GM19467 (cell line): ENCODE results near the gene EDARADD.
"Not testable (repeated sequence)": the region's sequence is repeated elsewhere in the genome, so short reads cannot be mapped to it uniquely, and the experiment has no call there.

ENCODE experiments used
- ATAC-seq: cut with Tn5 transposase; IDR thresholded peaks from one replicate; pipeline ENCODE4 v1.9.1; 2021; ENCODE audit warnings: mild to moderate bottlenecking, moderate library complexity; ENCODE audit not compliant: unreplicated experiment

EDARADD gene

GRCh38 chr1:236393681-236394481 lies at the start of gene EDARADD:
TSS of gene EDARADD (plus strand) at chr1:236394286. CDS start at chr1:236394445, 159 bp downstream.
- ATAC-seq: no peak

DNA sequence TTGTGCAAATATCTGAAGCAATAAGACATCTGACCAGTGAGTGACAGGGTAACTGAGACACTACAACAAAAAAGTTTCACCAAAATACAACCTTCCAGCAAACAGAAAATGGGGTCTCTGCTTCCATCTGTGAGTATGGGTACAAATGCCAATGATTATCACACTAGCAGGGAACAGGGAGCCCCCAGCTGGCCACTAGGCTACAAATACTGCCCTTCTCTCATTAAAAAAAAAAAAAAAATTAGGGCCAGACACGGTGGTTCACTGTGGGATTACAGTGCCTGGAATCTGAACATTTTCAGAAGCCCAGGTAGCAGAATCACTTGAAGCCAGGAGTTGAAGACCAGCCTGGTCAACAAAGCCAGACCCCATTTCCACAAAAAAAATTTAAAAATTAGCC lies 48.4 kb upstream of the EDARADD start:
- ATAC-seq: no peak

DNA sequence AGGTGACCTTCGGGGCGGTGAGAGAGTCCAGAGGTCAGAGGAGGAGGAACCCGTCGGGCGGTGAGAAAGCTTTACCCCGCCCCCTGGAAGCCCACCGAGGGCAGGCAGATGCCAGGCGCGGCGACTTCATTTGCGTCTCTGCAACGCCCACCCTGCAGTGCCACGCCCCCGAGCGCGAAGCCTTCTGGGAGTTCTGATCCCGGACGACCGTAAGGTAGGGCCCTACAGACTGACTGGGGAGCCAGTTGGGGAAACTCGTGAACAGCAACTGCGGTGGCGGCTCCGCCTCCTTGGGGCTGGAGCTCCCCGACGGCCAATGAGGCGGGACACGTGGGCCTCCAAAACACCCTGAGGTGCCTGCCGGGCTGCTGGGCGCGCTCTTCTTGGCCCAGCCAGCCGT lies 46.0 kb upstream of the EDARADD start:
- ATAC-seq: no peak

DNA sequence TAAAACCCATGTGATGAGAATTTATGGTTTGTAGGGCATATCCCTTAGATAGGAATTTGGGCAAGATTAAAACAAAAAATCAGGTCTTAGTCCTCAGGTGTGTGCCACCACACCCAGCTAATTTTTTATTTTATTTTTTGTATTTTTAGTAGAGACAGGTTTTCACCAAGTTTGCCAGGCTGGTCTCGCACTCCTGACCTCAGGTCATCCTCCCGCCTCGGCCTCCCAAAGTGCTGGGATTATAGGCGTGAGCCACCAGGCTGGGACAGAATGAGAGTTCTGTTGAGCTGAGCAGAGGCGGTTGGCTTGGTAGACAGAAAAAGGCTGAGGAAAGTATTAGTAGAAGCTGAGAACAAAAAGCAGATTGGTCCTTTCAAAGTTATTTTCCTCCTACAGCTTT lies 43.8 kb upstream of the EDARADD start:
- ATAC-seq: no peak

DNA sequence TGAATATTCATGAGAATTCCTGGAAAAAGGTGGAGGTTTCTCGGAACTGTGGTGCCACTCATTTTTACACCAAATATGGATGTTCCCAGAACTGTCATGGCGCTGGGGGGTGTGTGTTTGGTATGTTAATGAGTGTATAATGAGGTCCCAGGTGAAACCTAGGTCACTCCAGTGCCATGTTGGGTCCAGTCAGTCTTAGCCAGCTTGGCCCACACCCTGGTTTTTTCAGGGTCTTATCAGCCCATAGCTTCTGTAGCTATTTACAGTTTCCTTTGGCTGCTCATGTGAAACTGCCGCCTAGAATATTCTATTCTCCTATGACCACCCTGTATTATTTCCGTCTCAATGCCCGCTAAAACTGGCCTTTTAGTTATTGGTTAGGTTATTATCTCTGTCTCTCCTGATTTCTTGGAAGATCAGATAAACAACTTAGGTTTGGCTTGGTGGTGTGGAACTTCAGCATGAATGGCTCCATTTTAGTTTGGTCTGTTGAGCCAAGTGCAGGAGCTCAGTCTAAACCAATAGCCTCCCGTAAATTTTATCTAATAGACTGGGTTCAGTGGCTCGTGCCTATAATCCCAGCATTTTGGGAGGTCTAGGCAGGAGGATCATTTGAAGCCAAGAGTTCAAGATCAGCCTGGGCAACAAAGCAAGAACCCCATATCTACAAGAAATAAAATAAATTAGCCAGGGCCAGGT lies 42.1 kb upstream of the EDARADD start:
- ATAC-seq: no peak

GRCh38 chr1:236352747-236353146 lies 41.3 kb upstream of the EDARADD start:
- ATAC-seq: not testable (repeated sequence)

DNA sequence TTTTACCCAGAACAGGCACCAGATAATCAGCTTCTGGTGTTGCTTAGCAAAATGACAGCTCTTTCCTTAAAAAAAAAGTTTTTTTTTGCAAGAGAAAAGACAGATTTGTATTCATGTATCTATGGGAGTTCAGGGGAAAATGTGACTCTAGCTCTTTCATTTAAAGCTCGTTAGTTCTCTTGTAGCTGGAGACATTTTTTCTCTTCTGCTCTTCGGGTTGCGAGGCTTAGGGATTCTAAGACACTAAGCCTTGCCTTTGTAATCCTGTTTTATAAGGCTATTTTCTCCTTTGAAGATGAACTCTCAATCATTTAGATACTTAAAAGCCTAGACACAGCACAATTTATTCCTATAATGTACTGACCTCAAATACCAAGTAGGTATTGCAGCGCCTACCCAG lies 40.3 kb upstream of the EDARADD start:
- ATAC-seq: no peak

DNA sequence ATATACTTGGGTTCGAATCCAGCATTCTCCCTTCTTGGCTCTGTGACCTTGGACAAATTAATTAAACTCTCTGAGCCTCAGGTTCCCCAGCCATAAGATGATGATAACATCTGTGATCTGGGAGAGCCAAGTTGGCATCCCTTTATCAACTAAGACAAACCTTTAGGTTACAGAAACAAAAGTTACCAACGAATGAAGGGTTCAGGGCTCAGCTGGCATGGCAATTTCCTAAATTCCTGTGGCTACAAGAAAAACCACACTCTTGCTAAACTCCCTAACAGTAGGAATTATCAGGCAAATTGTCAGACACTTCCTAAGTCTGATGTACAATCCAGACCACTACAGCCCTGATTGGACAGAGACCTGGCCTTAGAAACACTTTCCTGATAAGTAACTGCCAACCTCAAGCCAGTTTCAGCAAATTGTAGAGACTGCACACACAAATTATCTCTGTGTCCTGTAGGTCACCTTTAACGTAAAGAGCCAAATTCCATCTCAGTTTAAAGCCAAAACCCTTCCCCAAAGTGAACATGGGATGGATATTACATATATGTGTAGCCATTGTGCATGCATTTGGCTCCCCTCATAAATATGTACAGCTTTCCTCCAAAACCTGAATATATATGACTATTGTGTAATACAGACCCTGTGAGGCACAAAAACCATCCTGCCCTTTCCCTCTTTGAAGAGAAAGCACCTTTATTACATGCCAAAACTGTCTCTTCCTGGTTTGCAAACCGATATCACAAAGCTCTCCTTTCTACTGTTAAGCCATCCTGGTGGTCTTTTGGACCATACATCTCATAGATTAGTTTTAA lies 39.5 kb upstream of the EDARADD start:
- ATAC-seq: no peak

DNA sequence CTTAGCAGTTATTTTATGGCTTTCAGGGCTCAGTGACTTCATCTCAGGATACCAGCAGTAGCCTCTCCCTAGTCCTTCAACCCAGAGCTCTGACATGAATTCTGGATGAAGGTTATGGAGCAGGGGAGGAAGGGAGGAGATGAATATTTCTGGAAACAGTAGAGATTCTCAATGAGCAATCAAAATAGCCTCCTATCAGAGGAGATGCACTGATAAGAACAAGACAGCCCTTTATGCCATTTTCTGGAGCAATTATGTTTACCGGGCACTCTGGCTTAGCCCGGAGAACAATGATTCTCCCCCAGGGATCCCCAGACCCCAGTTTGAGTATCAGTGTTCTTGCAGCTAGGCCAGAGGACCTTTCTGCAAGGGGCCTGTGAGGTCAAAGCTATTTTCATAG lies 37.9 kb upstream of the EDARADD start:
- ATAC-seq: no peak

DNA sequence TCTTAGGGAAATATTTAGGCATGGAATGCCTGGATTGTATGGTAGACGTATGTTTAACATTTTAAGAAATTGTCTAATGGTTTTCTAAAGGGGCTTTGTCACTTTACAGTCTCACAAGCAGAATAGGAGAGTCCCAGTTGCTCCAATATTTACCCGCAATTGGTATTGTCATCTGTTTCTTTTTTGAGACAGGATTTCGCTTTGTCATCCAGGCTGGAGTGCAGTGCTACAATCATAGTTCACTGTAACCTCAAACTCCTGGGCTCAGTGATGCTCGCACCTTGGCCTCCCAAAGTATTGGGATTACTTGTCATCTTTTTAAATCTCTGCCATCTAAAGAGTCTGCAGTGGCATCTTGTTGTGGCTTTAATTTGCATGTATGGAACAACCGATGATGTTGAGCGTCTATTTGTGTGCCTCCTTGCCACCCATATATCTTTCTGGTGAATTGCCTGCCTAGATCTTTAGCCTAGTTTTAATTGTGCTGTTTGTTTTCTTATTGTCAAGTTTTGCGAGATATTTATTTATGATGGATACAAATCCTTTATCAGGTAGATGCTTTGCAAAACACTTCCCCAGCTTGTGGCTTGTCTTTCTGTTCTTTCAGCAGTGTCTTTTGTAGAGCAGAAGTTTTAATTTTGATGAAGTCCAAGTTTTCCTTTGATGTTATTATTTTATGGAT lies 32.0 kb upstream of the EDARADD start:
- no peak for ATAC-seq

- ATAC-seq: no peak
These were observed 30.8 kb upstream of the EDARADD start for GRCh38 chr1:236363237-236363636.

GRCh38 chr1:236365999-236366570 lies 28.0 kb upstream of the EDARADD start:
- no peak for ATAC-seq

DNA sequence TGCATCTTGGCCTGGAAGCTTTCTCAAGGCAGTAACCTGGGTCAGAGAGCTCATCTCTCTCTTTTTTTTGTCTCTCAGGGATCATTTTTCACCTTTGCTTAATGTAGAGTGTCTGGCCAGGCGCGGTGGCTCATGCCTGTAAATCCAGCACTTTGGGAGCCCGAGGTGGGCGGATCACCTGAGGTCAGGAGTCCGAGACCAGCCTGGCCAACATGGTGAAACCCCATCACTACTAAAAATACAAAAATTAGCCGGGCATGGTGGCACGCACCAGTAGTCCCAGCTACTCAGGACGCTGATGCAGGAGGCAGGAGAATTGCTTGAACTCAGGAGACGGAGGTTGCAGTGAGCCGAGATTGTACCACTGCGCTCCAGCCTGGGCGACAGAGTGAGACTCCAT lies 27.4 kb upstream of the EDARADD start:
- not testable (repeated sequence) for ATAC-seq

DNA sequence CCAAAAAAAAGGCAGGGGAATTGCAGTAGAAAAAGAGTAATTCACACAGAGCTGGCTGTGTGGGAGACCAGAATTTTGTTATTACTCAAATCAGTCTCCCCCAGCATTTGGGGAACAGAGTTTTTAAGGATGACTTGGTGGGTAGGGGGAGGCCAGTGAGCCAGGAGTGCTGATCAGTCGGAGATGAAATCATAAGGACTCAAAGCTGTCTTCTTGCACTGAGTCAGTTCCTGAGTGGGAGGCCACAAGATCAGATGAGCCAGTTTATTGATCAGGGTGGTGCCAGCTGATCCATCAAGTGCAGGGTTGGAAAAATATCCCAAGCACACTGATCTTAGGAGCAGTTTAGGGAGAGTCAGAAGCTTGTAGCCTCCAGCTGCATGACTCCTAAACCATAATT lies 23.7 kb upstream of the EDARADD start:
- no peak for ATAC-seq

- no peak for ATAC-seq
These were observed 23.0 kb upstream of the EDARADD start for GRCh38 chr1:236371083-236371482.

DNA sequence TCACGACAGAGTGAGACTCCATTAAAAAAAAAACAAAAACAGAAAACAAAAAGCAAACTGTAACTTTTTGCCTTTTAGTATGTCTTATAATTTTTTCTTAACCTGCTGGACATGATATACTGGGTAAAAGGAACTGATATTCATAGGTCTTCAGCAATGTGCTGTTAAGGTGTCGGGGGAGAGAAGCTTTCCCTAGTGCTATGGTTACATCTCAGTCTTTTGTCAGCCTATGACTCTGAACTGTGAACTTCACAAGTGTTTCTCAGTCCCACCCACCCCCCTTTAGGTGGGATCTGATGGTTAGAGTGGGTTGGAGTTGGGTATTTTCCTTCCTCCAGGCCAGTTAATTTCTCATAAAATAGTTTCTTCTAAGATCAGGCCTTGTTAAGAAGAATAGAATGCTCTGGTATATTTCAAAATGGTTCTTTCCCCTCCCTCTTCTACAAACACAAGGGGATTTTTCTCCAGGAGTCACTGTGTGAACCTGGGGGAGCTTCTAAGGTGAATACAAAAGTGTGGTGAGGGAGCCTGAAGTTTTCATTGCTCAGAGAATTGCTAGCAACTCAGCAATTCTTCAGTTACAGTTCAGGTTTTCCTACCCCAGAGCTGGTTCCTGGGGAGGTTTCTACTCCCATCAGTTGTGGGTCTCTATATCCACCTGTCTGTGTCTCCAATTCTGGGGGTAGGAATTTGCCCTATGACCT lies 16.1 kb upstream of the EDARADD start:
- ATAC-seq: no peak

GRCh38 chr1:236381565-236382158 lies 12.4 kb upstream of the EDARADD start:
- ATAC-seq: no peak

GRCh38 chr1:236388332-236388731 lies 5.8 kb upstream of the EDARADD start:
- ATAC-seq: no peak

DNA sequence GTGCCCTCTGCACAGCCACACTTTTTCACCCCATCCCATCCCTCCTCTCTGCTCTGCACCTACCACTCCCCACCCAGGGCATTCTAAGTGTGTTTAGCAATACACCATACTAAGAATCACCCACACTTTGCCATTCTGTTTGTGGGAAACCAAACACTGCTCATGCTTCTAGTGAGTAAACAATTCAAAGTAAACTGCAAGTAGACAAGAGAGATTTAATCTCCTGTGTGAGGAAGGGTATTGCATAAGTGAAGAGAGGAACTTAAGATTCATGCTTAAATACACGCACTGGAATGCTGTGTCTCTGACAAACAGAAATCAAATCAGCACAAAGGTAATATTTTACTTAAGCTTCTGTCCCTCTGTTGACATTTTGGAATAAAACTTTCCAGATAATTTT lies 4.8 kb upstream of the EDARADD start:
- no peak for ATAC-seq

DNA sequence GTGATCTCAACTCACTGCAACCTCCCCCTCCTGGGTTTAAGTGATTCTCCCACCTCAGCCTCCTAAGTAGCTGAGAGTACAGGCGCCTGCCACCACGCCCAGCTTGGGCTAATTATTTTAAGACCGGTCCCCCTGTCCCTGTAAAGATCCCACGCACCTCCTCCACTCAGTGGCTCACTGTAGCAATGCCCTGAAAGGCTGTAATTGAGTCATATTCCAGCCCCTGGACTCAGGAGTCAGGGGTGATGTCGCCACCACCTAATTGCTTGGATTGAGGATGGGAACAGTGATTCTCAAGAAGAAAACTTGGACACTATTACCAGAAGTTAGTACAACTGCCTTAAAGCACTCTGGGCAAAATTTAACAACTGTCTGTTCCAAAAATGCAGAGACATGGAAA lies 3.1 kb upstream of the EDARADD start:
- no peak for ATAC-seq
